Central memory CD8-positive, alpha-beta T cell (primary cell): ENCODE results near the gene DARS2.
A peak's percentile ranks its signal among the peaks of the same experiment; 100 is the strongest.
"Not testable (repeated sequence)": the region's sequence is repeated elsewhere in the genome, so short reads cannot be mapped to it uniquely, and the experiment has no call there.

Source experiments
- ATAC-seq: fragments of 150-1000 bp; cut with Tn5 transposase; replicated peaks from 2 replicates; pipeline ENCODE4 v1.10.0; 2022; ENCODE audit warnings: mild to moderate bottlenecking, moderate FRiP score, moderate number of reproducible peaks; ENCODE audit not compliant: poor library complexity, severe bottlenecking; ENCODE audit errors: extremely low read depth
- DNase-seq, 2 donors: peaks; one replicate each; pipeline ENCODE4 v3.0.0; 2021; ENCODE audit warnings: low spot score in 2 of 2
- H3K27ac Mint-ChIP-seq: one replicate; pipeline ENCODE4 v1.8.0; 2022; ENCODE audit warnings: low read depth, mild to moderate bottlenecking, moderate library complexity, mixed read lengths
- H3K27me3 Mint-ChIP-seq: one replicate; pipeline ENCODE4 v1.8.0; 2022; ENCODE audit warnings: mixed read lengths
- H3K36me3 Mint-ChIP-seq: one replicate; pipeline ENCODE4 v1.8.0; 2022; ENCODE audit warnings: mild to moderate bottlenecking, moderate library complexity, mixed read lengths; ENCODE audit not compliant: insufficient read depth
- H3K4me1 Mint-ChIP-seq: one replicate; pipeline ENCODE4 v1.8.0; 2022; ENCODE audit warnings: mixed read lengths
- H3K4me3 Mint-ChIP-seq: one replicate; pipeline ENCODE4 v1.8.0; 2022; ENCODE audit warnings: mild to moderate bottlenecking, moderate library complexity, mixed read lengths
- H3K9me3 Mint-ChIP-seq: one replicate; pipeline ENCODE4 v1.8.0; 2022; ENCODE audit warnings: mixed read lengths

The DARS2 gene

DNA sequence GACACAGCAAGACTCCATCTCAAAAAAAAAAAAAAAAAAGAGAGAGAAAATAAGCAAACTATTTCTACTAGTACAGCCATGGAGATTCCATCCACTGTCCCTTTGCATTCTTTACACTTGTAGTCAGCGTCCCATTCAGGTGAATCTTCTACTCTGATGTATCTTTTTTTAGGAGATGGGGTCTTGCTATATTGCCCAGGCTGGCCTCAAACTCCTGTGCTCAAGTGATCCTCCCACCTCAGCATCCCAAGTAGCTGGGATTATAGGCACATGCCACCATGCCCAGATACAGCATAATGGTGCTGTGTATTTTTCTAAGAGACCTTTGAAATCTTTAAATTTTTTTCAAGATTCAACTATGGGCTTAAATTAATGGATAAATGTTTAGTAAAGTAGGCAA, 8.3 kb downstream of the DARS2 start:
- Mint-ChIP-seq H3K4me1 (peaks cover 5% of the 10 kb centered on the region), H3K4me3 (no peak overlapping the region), H3K9me3 (no peaks in the 10 kb centered on the region), H3K27me3 (no peaks in the 10 kb centered on the region), H3K27ac (no peak overlapping the region), H3K36me3 (peaks cover 30% of the 10 kb centered on the region)
- ATAC-seq (no peak), DNase-seq (no peak)

DNA sequence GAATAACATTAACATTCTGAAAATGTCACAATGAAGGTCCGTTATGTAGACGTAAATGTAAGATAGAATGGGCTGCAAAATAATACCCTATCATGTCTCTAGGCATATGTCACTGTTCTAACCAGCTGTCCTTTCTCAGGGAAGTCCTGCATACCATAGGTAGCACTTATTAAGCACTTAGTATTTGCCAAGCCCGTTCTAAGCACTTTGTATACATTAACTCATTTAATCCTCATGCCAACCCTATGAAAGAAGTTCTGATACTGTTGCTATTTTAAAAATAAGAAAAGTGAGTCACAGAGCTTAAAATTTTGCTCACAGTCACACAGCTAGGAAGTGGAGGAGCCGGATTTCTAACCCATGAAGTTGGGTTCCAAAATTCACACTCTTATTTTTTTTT, 27.6 kb downstream of the DARS2 start:
- no peaks in the 10 kb centered on the region for H3K9me3 Mint-ChIP-seq
- DNase-seq (no peak), ATAC-seq (no peak)
- H3K36me3 Mint-ChIP-seq = peaks cover 27% of the 10 kb centered on the region
- H3K4me3 Mint-ChIP-seq = no peak overlapping the region
- no peak overlapping the region for H3K27ac Mint-ChIP-seq
- H3K27me3 Mint-ChIP-seq = no peaks in the 10 kb centered on the region
- H3K4me1 Mint-ChIP-seq = no peaks in the 10 kb centered on the region

DNA sequence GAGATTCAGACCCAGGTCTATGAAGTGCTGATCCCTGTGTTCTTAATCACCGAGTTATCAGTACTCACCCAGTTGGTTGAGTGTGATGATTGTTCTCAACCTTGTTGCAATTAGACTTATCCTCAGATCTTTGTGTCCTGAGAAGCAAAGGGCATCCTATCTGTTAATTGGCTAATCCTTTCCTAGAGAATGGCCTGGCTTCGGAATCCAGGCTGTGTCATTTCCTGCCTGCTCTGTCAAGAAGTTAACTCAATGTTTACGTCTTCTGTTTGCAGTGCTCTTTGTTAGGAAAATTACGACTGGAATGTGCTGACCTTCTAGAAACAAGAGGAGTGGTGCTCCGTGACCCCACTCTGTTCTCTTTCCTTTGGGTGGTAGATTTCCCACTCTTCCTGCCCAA, 28.6 kb downstream of the DARS2 start:
- Mint-ChIP-seq H3K4me1 (no peaks in the 10 kb centered on the region), H3K27me3 (no peaks in the 10 kb centered on the region), H3K4me3 (no peak overlapping the region), H3K36me3 (peaks cover 32% of the 10 kb centered on the region), H3K27ac (no peak overlapping the region), H3K9me3 (no peaks in the 10 kb centered on the region)
- ATAC-seq = no peak
- no peak for DNase-seq

DNA sequence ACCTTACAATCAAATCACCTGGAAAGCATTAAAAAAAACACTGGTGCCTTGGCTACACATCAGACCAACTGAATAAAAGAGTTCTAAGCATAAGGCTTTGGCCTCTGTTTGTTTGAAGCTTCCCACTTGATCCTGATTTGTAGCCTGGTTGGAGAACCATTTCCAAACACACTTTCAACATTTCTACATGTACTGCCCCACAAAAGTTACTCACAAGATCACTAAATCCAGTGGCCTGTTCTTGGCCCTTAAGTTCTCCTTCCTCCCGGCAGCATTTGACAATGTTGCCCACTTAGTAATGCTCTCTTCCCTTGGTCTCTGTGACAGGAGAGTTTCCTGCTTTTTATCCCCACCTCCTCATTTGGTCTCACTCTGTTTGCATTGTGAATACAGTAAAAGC, 31.5 kb downstream of the DARS2 start:
- H3K27ac Mint-ChIP-seq = peak overlapping the region; percentile 8
- DNase-seq (no peak), ATAC-seq (no peak)
- peaks cover 33% of the 10 kb centered on the region for H3K36me3 Mint-ChIP-seq
- no peak overlapping the region for H3K4me3 Mint-ChIP-seq
- H3K27me3 Mint-ChIP-seq = no peaks in the 10 kb centered on the region
- H3K9me3 Mint-ChIP-seq = no peaks in the 10 kb centered on the region
- H3K4me1 Mint-ChIP-seq = no peaks in the 10 kb centered on the region

DNA sequence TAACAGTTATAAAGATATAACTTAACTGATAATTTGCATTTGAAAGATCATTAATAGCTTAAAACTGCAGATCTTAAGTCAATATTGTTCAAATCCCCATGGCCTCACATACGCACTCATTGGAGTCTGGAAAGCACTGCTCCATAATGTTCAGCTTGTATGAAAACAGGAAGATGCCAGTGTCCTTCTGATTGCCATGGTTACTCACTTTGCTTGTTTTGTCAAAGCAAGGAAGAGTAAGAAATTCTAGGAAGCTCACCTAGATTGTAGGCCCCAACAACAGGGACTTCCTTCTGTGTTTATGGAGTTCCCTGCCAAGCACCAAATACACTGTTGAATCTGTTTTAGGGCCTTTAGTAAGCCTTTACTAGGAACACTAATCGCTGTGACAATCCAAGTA, 32.4 kb downstream of the DARS2 start:
- Mint-ChIP-seq H3K27ac (no peak overlapping the region), H3K9me3 (no peaks in the 10 kb centered on the region), H3K4me1 (no peaks in the 10 kb centered on the region), H3K27me3 (no peaks in the 10 kb centered on the region), H3K36me3 (peaks cover 31% of the 10 kb centered on the region), H3K4me3 (no peak overlapping the region)
- ATAC-seq (no peak), DNase-seq (no peak)

DNA sequence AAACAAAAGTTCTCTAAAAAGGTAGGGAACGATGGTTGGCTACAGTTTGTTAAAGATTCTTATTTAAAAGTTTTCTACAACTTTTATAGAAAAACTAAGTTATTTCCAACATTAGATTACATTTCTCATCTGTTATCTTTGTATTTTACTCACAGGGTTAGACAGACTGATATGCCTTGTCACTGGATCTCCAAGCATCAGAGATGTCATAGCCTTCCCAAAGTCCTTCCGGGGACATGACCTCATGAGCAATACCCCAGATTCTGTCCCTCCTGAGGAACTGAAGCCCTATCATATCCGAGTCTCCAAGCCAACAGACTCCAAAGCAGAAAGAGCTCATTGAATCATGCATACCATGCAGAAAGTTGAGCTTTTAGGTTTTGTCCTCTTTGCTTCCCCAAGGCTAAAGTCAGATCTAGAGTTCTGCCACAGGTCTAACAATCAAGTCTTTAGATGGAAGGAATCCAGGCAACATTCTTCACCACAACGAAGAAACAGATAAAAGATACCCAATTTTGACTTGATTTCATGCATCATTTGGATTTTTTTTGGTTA, 33.0 kb downstream of the DARS2 start:
- H3K4me1 Mint-ChIP-seq = no peaks in the 10 kb centered on the region
- H3K9me3 Mint-ChIP-seq = no peaks in the 10 kb centered on the region
- H3K4me3 Mint-ChIP-seq = no peak overlapping the region
- ATAC-seq (no peak), DNase-seq (no peak)
- H3K27ac Mint-ChIP-seq = no peak overlapping the region
- no peaks in the 10 kb centered on the region for H3K27me3 Mint-ChIP-seq
- peaks cover 31% of the 10 kb centered on the region for H3K36me3 Mint-ChIP-seq

DNA sequence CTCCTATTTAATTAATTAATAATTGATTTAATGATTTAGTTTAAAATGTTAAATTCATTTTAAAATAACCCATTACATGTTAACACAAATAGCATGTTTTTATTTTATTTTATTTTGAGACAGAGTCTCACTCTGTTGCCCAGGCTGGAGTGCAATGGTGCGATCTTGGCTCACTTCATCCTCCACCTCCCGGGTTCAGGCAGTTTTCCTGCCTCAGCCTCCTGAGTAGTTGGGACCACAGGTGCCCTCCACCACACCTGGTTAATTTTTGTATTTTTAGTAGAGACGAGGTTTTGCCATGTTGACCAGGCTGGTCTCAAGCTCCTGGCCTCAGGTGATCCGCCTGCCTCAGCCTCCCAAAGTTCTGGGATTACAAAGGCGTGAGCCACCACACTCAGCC, 35.1 kb downstream of the DARS2 start:
- H3K27ac Mint-ChIP-seq, H3K27me3 Mint-ChIP-seq, ATAC-seq, DNase-seq, H3K9me3 Mint-ChIP-seq, H3K4me3 Mint-ChIP-seq, H3K4me1 Mint-ChIP-seq: not testable (repeated sequence)
- peaks cover 42% of the 10 kb centered on the region for H3K36me3 Mint-ChIP-seq

DNA sequence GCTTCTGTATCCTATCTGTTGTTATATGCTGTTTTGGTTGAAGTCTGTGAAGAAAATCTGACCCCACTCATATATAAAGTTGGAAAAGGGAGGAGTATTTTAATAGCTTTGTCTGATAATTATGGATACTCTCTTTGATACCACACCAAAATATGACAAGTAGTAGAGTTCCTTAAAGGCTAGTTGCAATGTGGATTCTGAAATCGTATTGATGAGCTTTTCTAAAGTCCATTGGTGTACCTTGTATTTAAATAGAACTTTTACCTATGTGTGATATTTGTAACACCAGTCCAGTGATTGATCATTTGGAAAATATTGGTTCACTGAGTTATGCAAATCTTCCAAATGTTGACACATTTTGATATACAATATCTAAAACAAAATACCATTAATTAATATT, 35.6 kb downstream of the DARS2 start:
- DNase-seq (no peak), ATAC-seq (no peak)
- Mint-ChIP-seq H3K27me3 (no peaks in the 10 kb centered on the region), H3K9me3 (no peaks in the 10 kb centered on the region), H3K27ac (no peak overlapping the region), H3K4me1 (peaks cover 14% of the 10 kb centered on the region), H3K4me3 (no peak overlapping the region), H3K36me3 (peaks cover 42% of the 10 kb centered on the region)

DNA sequence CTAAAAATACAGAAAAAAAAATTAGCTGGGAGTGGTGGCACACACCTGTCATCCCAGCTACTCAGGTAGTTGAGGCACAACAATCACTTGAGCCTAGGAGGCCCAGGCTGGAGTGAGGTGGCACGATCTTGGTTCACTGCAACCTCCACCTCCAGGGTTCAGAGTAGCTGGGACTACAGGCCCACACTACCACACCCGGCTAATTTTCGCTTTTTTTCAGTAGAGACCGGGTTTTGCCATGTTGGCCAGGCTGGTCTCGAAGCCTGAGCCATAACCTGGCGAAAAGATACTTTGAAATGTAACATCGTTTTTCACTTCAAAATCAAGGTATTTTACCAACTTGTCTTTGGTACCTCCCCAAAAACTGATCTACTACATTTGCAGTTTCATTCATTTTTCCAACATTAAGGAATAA, 37.3 kb downstream of the DARS2 start:
- DNase-seq (no peak), ATAC-seq (no peak)
- no peaks in the 10 kb centered on the region for H3K9me3 Mint-ChIP-seq
- H3K4me1 Mint-ChIP-seq = peaks cover 31% of the 10 kb centered on the region
- H3K36me3 Mint-ChIP-seq = peaks cover 50% of the 10 kb centered on the region
- H3K27me3 Mint-ChIP-seq = no peaks in the 10 kb centered on the region
- H3K4me3 Mint-ChIP-seq = no peak overlapping the region
- H3K27ac Mint-ChIP-seq = peak overlapping the region; percentile 41

DNA sequence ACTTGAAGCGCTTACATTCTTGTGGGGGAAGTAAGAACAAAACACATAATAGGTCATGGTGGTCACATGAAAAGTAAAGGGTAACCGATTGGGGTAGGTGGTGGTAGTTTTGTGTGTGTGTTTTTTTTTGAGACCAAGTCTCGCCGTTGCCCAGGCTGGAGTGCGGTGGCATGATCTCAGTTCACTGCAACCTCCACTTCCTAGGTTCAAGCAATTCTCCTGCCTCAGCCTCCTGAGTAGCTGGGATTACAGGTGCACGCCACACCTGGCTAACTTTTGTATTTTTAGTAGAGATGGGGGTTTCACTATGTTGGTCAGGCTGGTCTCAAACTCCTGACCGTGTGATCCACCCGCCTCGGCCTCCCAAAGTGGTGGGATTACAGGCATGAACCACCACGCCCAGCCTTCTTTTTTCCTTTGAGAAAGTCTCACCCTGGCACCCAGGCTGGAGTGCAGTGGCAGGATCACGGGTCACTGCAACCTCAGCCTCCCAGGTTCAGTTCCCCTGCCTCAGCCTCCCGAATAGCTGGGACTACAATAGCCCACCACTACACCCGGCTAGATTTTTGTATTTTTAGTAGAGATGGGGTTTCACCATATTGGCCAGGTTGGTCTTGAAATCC, 37.8 kb downstream of the DARS2 start:
- not testable (repeated sequence) for H3K27me3 Mint-ChIP-seq, DNase-seq, H3K9me3 Mint-ChIP-seq, H3K4me3 Mint-ChIP-seq, ATAC-seq
- peaks cover 35% of the 10 kb centered on the region for H3K4me1 Mint-ChIP-seq
- peaks cover 53% of the 10 kb centered on the region for H3K36me3 Mint-ChIP-seq
- H3K27ac Mint-ChIP-seq = peak overlapping the region; percentile 41

DNA sequence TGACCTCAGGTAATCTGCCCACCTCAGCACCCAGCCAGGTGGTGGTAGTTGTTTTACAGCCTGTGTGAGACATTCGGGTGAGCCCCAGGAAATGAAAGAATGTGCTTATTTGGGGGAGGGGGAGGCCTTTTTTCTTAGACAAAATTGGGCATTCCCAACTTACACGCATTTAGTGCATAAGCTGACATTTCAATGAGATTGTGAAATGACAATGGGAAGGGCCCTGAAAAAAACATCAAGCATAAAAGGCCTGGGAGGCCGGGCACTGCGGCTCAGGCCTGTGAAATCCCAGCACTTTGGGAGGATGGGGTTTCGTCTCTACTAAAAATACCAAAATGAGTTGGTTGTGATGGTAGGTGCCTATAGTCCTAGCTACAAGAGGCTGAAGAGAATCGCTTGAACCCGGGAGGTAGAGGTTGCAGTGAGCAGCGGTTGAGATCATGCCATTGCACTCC, 38.3 kb downstream of the DARS2 start:
- peak overlapping the region; percentile 41 for H3K27ac Mint-ChIP-seq
- no peak for ATAC-seq
- no peak for DNase-seq
- no peaks in the 10 kb centered on the region for H3K9me3 Mint-ChIP-seq
- H3K4me3 Mint-ChIP-seq = no peak overlapping the region
- H3K27me3 Mint-ChIP-seq = no peaks in the 10 kb centered on the region
- peaks cover 54% of the 10 kb centered on the region for H3K36me3 Mint-ChIP-seq
- H3K4me1 Mint-ChIP-seq = peaks cover 35% of the 10 kb centered on the region

DNA sequence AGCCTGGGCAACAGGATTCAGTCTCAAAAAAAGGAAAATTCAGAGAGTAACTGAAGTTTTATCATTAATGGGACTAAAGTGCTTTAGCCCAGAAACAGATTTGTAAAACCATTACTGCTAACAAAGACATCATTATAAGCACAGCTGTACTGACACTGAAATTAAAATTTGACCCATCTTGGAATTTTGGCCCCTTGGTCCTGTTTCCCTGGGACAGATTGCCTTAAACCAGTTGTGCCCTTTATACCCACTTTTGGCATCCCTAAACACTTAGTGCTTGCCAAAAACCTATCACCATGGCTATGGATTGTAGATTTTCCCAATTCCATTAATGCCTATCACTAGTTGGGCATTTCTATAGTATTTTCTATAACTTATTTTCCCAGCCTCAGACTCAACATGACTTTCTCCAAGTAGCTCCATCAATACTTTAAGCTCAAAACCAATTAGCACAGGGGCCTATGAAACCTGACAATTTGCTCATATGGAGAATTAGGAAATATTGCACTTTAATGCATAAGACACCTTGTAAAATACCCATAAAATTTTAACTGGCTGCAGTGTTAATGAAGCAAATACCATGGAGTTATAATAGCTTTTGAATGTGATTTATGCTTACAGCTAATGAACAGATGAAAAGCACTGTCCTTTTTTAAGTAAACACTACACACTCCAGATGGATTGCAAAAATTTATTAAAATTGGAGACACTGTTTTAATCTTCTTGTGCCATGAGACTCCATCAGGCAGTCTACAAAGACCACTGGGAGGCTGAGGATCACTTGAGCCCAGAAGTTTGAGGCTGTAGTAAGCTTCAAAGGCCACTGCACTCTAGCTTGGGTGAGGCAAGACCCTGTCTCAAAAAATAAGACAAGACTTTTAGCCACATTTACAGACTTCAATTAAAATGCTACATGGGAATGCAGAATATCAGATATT, 39.0 kb downstream of the DARS2 start:
- Mint-ChIP-seq H3K4me1 (peaks cover 35% of the 10 kb centered on the region), H3K27ac (peak overlapping the region; percentile 94), H3K4me3 (peak overlapping the region; percentile 84), H3K9me3 (no peaks in the 10 kb centered on the region), H3K36me3 (peaks cover 56% of the 10 kb centered on the region), H3K27me3 (no peaks in the 10 kb centered on the region)
- no peak for DNase-seq
- ATAC-seq = no peak
